Right cardiac atrium (tissue), 5 donors: ENCODE results near the gene TP53I13. TPM values are rescaled to one million over a fixed set of nuclear protein-coding genes. Genes with fewer than 3 reads are reported as not detected.

Experiments
- ATAC-seq, 2 donors: fragments of 200-7000 bp; cut with Tn5 transposase; one replicate each; pipeline versions ENCODE4 v1.8.0 to v1.9.1; 2020; ENCODE audit warnings: moderate library complexity in 2 of 2, mild to moderate bottlenecking in 1 of 2
- DNase-seq, 3 donors: peaks; one replicate each; pipeline ENCODE4 v3.0.0-alpha.2; 2020
- H3K27ac ChIP-seq: one replicate; pipeline ENCODE4 v1.5.1; 2013; ENCODE audit warnings: mild to moderate bottlenecking, low read length, control low read depth, moderate library complexity
- H3K27me3 ChIP-seq: one replicate; pipeline ENCODE4 v1.6.1; 2013; ENCODE audit not compliant: control insufficient read depth, insufficient read depth
- H3K4me1 ChIP-seq: one replicate; pipeline ENCODE4 v1.6.1; 2013; ENCODE audit warnings: low read length; ENCODE audit not compliant: control insufficient read depth, insufficient read depth
- H3K4me3 ChIP-seq: one replicate; pipeline ENCODE4 v1.5.1; 2013; ENCODE audit warnings: low read length, control low read depth
- H3K9me3 ChIP-seq: one replicate; pipeline ENCODE4 v1.6.1; 2013; ENCODE audit warnings: low read length; ENCODE audit not compliant: control insufficient read depth
- WGBS: extraction: QIAGEN DNeasy Blood & Tissue Kit; methylation state at CpG from one replicate; pipeline ENCODE4 v1.1.7; 2013; 5-methylcytosine and 5-hydroxymethylcytosine counted together
- intact Hi-C, 4 donors: fragments of 100-400 bp; cut with DNase I; formaldehyde crosslinking; loops; one replicate each; pipeline versions ENCODE4 v1.11.0 to v1.14.0; 2022 to 2023
- polyA plus RNA-seq: library from polyadenylated mRNA; stranded (reverse); fragments of 200-250 nt; gene quantifications from one replicate; pipeline ENCODE4 v1.2.3, GENCODE V29; 2013
- total RNA-seq, 4 donors: library from RNA; stranded (reverse); fragmentation: NEBNext Ultra II Directional; extraction: Animal tissue kit (Norgen Biotek cat#: 25700); gene quantifications; one replicate each; pipeline ENCODE4 v1.2.1, GENCODE V29; 2021
- donor health status: healthy with polysubstance abuse.
- donor health status: DM: no; HTN: yes; CAD: no.
- donor health status: DM: no; HTN: no; CAD: no.
- donor health status: DM: no; HTN: yes; CAD: no; lungs with severe emphysema.
- donor health status: DM: yes; HTN: yes; CAD: no.

Gene TP53I13
- total and polyA plus RNA-seq, 5 donors, result 30.6 to 53.0 (median 43.8) TPM

DNA sequence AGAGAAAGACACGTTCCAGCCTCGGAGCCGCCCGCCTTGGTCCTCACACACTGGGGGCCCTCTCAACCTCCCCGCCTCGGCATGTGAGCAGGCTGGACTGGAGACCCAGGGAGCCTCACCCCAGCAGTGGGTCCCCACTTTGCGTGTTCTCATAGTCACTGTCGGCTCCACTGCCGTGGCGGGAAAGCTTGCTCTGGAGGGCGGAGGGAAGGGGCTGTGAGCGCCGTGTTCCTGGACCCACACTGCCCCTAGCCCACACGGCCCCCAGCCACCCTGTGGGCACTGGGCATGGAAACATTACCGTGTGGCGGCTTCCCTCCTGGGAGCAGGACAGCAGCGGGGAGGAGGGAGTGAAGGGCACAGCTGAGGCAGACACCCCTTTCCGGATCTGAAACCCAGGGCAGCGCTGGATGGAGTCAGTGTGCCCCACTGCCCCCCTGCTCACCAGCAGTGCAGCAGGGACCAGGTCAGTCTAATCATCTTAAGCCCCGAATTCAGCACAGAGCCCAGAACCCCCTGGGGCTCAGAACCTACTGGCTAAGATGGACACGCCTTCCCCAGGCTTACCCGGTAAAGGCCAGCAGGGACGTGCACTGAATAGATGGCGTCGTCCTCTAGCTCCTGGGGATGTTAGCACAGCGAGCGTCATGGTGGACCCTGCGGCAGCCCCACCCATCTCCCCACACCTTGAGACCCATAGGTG lies 7.2 kb downstream of the TP53I13 start:
- 87% methylated on average over 28 of the region's 28 CpGs for WGBS
- DNase-seq, result peak in 2 of 3 donors; percentile 14 to 52

GRCh38 chr17:29576214-29577000 lies 7.9 kb downstream of the TP53I13 start:
- H3K4me3 ChIP-seq, result no peak overlapping the region
- no peak for ATAC-seq
- no peaks in the 10 kb centered on the region for H3K27me3 ChIP-seq
- H3K4me1 ChIP-seq, result peaks cover 4% of the 10 kb centered on the region
- no peak overlapping the region for H3K27ac ChIP-seq
- no peaks in the 10 kb centered on the region for H3K9me3 ChIP-seq
- peak in 2 of 3 donors; percentile 60 to 66 for DNase-seq
- intact Hi-C loops, result no loop called here
- WGBS, result 92% methylated on average over 37 of the region's 37 CpGs

More for the DNA sequence above, 7.2 kb downstream of the TP53I13 start:
- H3K27me3 ChIP-seq, result no peaks in the 10 kb centered on the region
- intact Hi-C loops, result no loop called here
- H3K4me1 ChIP-seq, result peaks cover 4% of the 10 kb centered on the region
- H3K4me3 ChIP-seq, result no peak overlapping the region
- no peak overlapping the region for H3K27ac ChIP-seq
- no peaks in the 10 kb centered on the region for H3K9me3 ChIP-seq
- ATAC-seq, result no peak

GRCh38 chr17:29577001-29577370 lies 8.5 kb downstream of the TP53I13 start:
- 95% methylated on average over 9 of the region's 9 CpGs for WGBS
- ATAC-seq, result no peak
- no peaks in the 10 kb centered on the region for H3K27me3 ChIP-seq
- H3K4me3 ChIP-seq, result no peak overlapping the region
- peak in 1 of 3 donors; percentile 49 for DNase-seq
- H3K4me1 ChIP-seq, result peaks cover 2% of the 10 kb centered on the region
- no peak overlapping the region for H3K27ac ChIP-seq
- H3K9me3 ChIP-seq, result no peaks in the 10 kb centered on the region
- intact Hi-C loops, result no loop called here

- H3K27ac ChIP-seq, result no peak overlapping the region
- peak in 1 of 2 donors; percentile 9 for ATAC-seq
- intact Hi-C loops, result no loop called here
- WGBS, result 67% methylated on average over 22 of the region's 22 CpGs
- H3K27me3 ChIP-seq, result no peaks in the 10 kb centered on the region
- no peaks in the 10 kb centered on the region for H3K9me3 ChIP-seq
- no peak overlapping the region for H3K4me3 ChIP-seq
- peak; percentile 69 to 80 (median 78) for DNase-seq
- H3K4me1 ChIP-seq, result no peaks in the 10 kb centered on the region
Measured at GRCh38 chr17:29577385-29578211, 9.1 kb downstream of the TP53I13 start.

GRCh38 chr17:29578626-29579485 lies 10.4 kb downstream of the TP53I13 start:
- peak in 2 of 3 donors; percentile 33 to 38 for DNase-seq
- WGBS, result 92% methylated on average over 14 of the region's 14 CpGs
- Histone ChIP-seq H3K27ac (no peak overlapping the region), H3K4me3 (no peak overlapping the region), H3K9me3 (no peaks in the 10 kb centered on the region), H3K4me1 (peaks cover 2% of the 10 kb centered on the region), H3K27me3 (no peaks in the 10 kb centered on the region)
- ATAC-seq, result no peak
- intact Hi-C loops, result no loop called here

GRCh38 chr17:29579866-29580771 lies 11.6 kb downstream of the TP53I13 start:
- intact Hi-C loops, result no loop called here
- peak; percentile 87 to 95 (median 93) for DNase-seq
- H3K9me3 ChIP-seq, result no peaks in the 10 kb centered on the region
- no peak overlapping the region for H3K27ac ChIP-seq
- H3K4me1 ChIP-seq, result peaks cover 7% of the 10 kb centered on the region
- no peaks in the 10 kb centered on the region for H3K27me3 ChIP-seq
- ATAC-seq, result peak; percentile 60 to 62
- no peak overlapping the region for H3K4me3 ChIP-seq
- WGBS, result 61% methylated on average over 15 of the region's 15 CpGs

DNA sequence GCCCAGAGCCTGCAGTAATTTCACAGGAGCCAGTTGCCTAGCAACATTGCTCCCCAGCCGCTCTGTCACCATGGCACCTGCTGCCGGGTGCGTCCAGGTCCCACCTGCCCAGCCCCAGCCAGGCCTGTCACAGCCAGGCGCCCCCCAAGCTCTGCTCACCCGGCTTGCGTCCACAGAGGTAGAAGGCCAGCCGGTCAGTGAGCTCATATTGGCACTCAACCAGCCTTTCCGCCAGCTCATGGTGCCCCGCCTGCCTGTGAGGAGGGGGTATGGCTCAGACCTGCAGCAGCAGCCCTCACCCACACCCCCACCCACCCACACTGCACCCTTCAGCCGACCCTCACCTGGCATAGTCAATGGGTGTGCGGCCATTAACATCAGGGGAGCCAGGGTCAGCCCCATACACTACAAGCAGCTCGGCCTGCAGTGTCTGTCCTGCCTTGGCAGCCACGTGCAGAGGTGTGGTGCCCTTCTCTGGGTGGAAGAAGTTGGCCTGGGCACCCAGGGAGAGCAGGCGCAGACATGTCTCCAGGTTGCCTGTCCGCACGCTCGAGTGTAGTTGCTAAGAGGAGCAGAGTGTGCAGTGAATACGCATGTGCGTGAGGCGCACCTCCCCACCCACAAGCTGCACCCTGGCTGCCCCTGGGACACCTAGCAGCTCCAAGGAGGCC lies 13.2 kb downstream of the TP53I13 start:
- Histone ChIP-seq H3K9me3 (no peaks in the 10 kb centered on the region), H3K4me1 (peaks cover 11% of the 10 kb centered on the region), H3K27me3 (no peaks in the 10 kb centered on the region), H3K4me3 (no peak overlapping the region), H3K27ac (no peak overlapping the region)
- 89% methylated on average over 20 of the region's 20 CpGs for WGBS
- DNase-seq (peak in 2 of 3 donors; percentile 53 to 58), ATAC-seq (no peak)
- intact Hi-C loops, result no loop called here

- no peak for ATAC-seq
- DNase-seq, result no peak
- Histone ChIP-seq H3K4me1 (peaks cover 17% of the 10 kb centered on the region), H3K27ac (no peak overlapping the region), H3K27me3 (no peaks in the 10 kb centered on the region), H3K4me3 (no peak overlapping the region), H3K9me3 (no peaks in the 10 kb centered on the region)
- WGBS, result 78% methylated on average over 10 of the region's 10 CpGs
- intact Hi-C loops, result no loop called here
Measured at GRCh38 chr17:29582254-29582765, 13.8 kb downstream of the TP53I13 start.

- WGBS, result 88% methylated on average over 13 of the region's 13 CpGs
- H3K9me3 ChIP-seq, result no peaks in the 10 kb centered on the region
- H3K4me1 ChIP-seq, result peaks cover 18% of the 10 kb centered on the region
- no peak overlapping the region for H3K4me3 ChIP-seq
- H3K27ac ChIP-seq, result no peak overlapping the region
- no peaks in the 10 kb centered on the region for H3K27me3 ChIP-seq
- DNase-seq (peak in 1 of 3 donors; percentile 65), ATAC-seq (no peak)
- intact Hi-C loops, result no loop called here
Measured at GRCh38 chr17:29582772-29583171, 14.3 kb downstream of the TP53I13 start.
